Nephron (organoid): ENCODE data around the gene DDX47.
A peak's percentile ranks its signal among the peaks of the same experiment; 100 is the strongest.

Source experiments
- H3K27ac Mint-ChIP-seq, 3 experiments: 2 replicates each; pipeline ENCODE4 v1.8.0; 2020; ENCODE audit warnings: mixed read lengths in 3 of 3, mild to moderate bottlenecking in 2 of 3, moderate library complexity in 1 of 3
- H3K27me3 Mint-ChIP-seq: 2 replicates; pipeline ENCODE4 v1.8.0; 2021; ENCODE audit warnings: low read depth, mild to moderate bottlenecking, moderate library complexity, mixed read lengths
- H3K36me3 Mint-ChIP-seq: 2 replicates; pipeline ENCODE4 v1.8.0; 2020; ENCODE audit warnings: low read depth, mixed read lengths
- H3K4me1 Mint-ChIP-seq: 2 replicates; pipeline ENCODE4 v1.8.0; 2020; ENCODE audit warnings: mixed read lengths
- H3K4me3 Mint-ChIP-seq, 3 experiments: 2 replicates each; pipeline ENCODE4 v1.8.0; 2020; ENCODE audit warnings: mild to moderate bottlenecking in 3 of 3, mixed read lengths in 3 of 3, moderate library complexity in 2 of 3
- H3K9me3 Mint-ChIP-seq: 2 replicates; pipeline ENCODE4 v1.8.0; 2020; ENCODE audit warnings: mixed read lengths
- TF ChIP-seq, protein P1 (sequence below), 3 experiments: fragments of 200-600 bp; sonication (generic); IDR thresholded peaks; one replicate each; pipeline ENCODE4 v1.5.0; 2021; ENCODE audit warnings: antibody characterized with exemption in 3 of 3; ENCODE audit not compliant: unreplicated experiment in 3 of 3

Gene DDX47

DNA sequence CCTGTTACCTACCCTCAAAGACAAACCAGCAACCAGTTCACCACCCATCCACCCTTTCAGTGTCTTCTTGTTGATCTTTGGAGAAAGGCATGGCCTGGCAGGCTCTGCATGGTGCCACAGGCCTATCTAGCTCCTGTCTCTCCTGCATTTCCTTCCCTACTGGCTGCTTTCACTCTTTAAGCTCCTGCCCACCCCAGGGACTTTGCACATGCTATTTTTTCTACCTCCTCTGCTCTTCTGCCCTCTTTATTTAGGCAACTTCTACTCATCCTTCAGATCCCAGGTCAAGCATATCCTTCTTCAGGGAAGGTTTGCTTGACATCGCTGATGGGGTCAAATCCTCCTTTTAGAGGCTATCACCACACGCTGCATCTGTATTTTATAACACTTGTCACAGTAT is 51.1 kb downstream of the DDX47 start:
- Mint-ChIP-seq H3K36me3 (peaks cover 9% of the 10 kb centered on the region), H3K27me3 (no peaks in the 10 kb centered on the region), H3K4me3 (no peak overlapping the region), H3K9me3 (no peaks in the 10 kb centered on the region), H3K27ac (no peak overlapping the region), H3K4me1 (no peaks in the 10 kb centered on the region)
- TF ChIP-seq, protein P1, sequence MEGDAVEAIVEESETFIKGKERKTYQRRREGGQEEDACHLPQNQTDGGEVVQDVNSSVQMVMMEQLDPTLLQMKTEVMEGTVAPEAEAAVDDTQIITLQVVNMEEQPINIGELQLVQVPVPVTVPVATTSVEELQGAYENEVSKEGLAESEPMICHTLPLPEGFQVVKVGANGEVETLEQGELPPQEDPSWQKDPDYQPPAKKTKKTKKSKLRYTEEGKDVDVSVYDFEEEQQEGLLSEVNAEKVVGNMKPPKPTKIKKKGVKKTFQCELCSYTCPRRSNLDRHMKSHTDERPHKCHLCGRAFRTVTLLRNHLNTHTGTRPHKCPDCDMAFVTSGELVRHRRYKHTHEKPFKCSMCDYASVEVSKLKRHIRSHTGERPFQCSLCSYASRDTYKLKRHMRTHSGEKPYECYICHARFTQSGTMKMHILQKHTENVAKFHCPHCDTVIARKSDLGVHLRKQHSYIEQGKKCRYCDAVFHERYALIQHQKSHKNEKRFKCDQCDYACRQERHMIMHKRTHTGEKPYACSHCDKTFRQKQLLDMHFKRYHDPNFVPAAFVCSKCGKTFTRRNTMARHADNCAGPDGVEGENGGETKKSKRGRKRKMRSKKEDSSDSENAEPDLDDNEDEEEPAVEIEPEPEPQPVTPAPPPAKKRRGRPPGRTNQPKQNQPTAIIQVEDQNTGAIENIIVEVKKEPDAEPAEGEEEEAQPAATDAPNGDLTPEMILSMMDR (IDR thresholded peaks at IDR 0.05; ENCODE audit: unreplicated experiment in 3 of 3) = no peak

DNA sequence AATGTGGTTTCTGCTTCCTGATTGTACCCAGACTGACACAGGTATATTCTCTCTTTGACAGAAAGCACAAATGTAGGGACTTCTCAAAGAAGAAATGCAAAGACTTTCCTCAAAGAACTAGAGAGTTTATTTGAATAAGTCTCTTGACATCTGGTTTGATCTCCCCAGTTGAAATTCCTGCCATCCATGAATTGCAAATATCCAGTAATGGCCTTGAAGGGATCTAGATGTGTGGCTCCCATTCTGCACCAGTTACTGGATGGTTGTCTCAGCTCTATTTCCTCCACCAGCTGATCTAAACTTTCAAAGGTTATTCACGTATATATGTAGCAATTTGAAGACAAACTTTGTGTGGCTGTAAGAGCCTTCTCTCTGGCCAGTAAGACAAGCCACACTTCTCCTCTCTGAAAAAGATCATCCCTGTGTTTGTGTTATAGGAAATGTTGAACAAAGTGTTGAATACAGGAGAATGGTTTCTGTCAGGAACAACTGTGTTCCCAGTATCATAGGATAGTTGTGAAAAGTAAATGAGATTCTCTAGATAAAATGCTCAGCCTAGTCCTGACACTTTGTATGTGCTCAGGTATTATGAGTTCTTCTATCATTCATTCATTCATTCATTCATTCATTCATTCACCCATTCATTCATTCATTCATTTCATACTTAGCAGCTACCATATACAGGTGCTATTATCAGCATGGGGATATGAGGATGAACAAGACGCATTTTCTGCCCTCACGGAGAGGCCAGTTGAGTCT is 55.5 kb downstream of the DDX47 start:
- Mint-ChIP-seq H3K27me3 (no peaks in the 10 kb centered on the region), H3K27ac (no peak overlapping the region), H3K4me3 (no peak overlapping the region), H3K9me3 (no peaks in the 10 kb centered on the region), H3K4me1 (peaks cover 6% of the 10 kb centered on the region), H3K36me3 (peaks cover 8% of the 10 kb centered on the region)
- TF ChIP-seq, protein P1 (IDR thresholded peaks at IDR 0.05; ENCODE audit: unreplicated experiment in 3 of 3) = no peak

DNA sequence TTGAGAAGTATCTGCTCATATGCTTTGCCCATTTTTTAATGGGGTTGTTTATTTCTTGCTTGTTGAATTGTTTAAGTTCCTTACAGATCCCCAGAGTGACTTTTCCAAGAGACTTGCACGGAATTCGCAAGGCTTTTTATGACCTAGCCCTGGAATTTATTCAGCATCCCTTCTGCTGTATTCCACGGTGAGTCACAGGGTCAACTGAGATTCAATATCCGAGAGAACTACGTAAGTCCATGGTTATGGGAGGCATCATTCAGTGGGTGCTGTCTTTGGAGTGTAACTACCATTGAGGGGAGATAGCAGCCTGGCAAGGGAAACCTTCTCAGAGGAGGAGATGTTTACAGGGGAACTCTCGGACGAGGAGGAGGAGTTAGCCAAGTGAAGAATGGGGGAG is 57.3 kb downstream of the DDX47 start:
- Mint-ChIP-seq H3K27me3 (no peaks in the 10 kb centered on the region), H3K36me3 (peaks cover 4% of the 10 kb centered on the region), H3K4me3 (no peak overlapping the region)

DNA sequence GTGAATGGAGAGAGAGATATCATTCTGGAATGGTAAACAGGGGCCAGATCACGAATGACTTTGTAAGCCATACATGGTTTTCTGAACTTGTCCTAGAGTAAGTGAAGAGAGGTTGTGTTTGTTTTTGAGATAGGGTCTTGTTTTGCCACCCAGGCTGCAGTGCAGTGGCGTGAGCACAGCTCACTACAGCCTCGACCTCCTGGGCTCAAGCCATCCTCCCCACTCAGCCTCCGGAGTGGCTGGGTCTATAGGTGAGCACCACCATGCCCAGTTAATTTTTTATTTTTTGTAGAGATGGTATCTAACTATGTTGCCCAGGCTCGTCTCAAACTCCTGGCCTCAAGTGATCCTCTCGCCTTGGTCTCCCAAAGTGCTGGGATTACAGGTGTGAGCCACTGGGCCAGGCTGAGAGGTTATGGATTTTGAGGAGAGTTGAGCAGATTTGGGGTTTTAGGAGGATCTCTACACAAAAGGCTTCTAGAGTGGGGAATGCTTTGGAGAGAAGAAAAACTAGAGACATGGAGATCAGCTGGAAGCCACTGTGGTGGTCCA is 58.5 kb downstream of the DDX47 start:
- peaks cover 11% of the 10 kb centered on the region for H3K4me1 Mint-ChIP-seq
- no peaks in the 10 kb centered on the region for H3K27me3 Mint-ChIP-seq
- peaks cover 4% of the 10 kb centered on the region for H3K36me3 Mint-ChIP-seq
- no peaks in the 10 kb centered on the region for H3K9me3 Mint-ChIP-seq
- TF ChIP-seq, protein P1 (IDR thresholded peaks at IDR 0.05; ENCODE audit: unreplicated experiment in 3 of 3) = no peak
- H3K27ac Mint-ChIP-seq = peak overlapping the region in 1 of 3 experiments; percentile 20
- no peak overlapping the region for H3K4me3 Mint-ChIP-seq

More for the DNA sequence above, 57.3 kb downstream of the DDX47 start:
- TF ChIP-seq, protein P1 (IDR thresholded peaks at IDR 0.05; ENCODE audit: unreplicated experiment in 3 of 3) = no peak
- Mint-ChIP-seq H3K27ac (peak overlapping the region in 1 of 3 experiments; percentile 4), H3K9me3 (no peaks in the 10 kb centered on the region), H3K4me1 (peaks cover 11% of the 10 kb centered on the region)

DNA sequence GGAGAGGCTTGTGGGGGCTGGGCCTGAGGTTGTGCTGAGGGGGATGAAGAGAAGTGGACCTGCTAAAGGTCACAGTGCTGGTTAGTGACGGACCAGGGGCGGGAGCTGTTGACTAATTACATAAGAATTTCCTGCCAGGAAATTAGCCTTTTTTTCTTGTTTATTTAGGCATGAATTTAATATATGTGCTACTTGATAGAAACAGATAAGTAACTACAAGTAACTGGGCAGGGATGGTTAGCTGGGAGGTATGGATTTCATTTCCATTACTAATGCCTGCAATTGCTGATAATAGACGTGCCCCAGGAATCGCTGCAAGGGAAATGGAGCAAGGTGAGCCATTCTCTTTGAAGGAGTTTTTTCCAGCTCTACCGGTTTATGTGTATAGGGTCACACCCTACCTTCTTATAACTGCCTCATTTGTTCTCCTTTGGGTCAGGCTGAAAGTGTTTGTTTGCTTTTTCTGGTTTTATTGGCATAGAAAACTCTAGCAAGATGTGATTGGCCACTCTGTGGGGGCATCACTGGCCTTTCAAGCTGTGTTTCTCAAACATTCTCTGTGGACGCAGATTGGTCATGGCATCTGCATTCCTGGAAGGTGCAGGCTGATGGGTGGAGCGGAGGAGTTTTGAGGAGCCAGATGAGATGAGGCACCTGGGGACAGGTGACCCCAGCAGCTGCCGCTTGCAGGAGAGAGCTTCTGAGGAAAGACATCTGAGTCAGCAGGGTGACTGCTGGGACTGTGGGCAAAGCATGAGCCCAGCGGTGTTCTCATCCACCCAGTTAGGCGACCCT is 59.2 kb downstream of the DDX47 start:
- Mint-ChIP-seq H3K9me3 (no peaks in the 10 kb centered on the region), H3K4me1 (peaks cover 11% of the 10 kb centered on the region), H3K4me3 (no peak overlapping the region), H3K36me3 (peaks cover 4% of the 10 kb centered on the region), H3K27me3 (no peaks in the 10 kb centered on the region), H3K27ac (peak overlapping the region in 2 of 3 experiments; percentile 20 to 30)
- TF ChIP-seq, protein P1 (IDR thresholded peaks at IDR 0.05; ENCODE audit: unreplicated experiment in 3 of 3) = no peak
